ENCODE results near the gene ELMO3. TPM values are rescaled to one million over a fixed set of nuclear protein-coding genes. Genes with fewer than 3 reads are reported as not detected.

Gene ELMO3
- total RNA-seq, 1 experiment from 2014 or later, result 0.90 TPM

DNA sequence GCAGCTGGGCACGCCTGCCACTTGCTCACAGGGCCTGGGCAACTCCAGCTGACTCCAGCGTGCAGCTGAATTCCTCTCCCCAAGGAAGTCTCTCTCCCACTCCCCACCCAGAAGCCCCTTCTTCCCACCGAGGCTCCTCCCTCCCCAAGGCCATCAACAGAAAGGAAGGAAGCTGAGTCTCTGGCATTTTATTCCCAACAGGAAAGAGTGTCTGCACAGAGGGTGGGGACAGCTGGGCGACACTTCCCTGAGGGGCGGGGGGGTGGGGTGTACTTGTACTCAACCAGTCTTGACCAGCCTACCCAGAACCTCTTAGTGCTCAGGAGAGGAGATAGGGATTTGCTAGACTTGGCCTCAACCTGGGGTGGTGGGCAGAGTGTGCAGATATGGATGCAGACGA, 8.9 kb upstream of the ELMO3 start, which contains the start of gene EXOC3L1:
EXOC3L1 (minus strand) TSS at position 96 of the 400 bp plus-strand sequence. CDS start 460 bp downstream, outside the sequence.
- in situ Hi-C loops (cut with HindIII; ENCODE audit: low pct_unique_long_range_greater_than_20kb, low sequenced_read_pairs), result no loop called here
- DNase-seq (ENCODE audit: low read depth, low spot score), result no peak

DNA sequence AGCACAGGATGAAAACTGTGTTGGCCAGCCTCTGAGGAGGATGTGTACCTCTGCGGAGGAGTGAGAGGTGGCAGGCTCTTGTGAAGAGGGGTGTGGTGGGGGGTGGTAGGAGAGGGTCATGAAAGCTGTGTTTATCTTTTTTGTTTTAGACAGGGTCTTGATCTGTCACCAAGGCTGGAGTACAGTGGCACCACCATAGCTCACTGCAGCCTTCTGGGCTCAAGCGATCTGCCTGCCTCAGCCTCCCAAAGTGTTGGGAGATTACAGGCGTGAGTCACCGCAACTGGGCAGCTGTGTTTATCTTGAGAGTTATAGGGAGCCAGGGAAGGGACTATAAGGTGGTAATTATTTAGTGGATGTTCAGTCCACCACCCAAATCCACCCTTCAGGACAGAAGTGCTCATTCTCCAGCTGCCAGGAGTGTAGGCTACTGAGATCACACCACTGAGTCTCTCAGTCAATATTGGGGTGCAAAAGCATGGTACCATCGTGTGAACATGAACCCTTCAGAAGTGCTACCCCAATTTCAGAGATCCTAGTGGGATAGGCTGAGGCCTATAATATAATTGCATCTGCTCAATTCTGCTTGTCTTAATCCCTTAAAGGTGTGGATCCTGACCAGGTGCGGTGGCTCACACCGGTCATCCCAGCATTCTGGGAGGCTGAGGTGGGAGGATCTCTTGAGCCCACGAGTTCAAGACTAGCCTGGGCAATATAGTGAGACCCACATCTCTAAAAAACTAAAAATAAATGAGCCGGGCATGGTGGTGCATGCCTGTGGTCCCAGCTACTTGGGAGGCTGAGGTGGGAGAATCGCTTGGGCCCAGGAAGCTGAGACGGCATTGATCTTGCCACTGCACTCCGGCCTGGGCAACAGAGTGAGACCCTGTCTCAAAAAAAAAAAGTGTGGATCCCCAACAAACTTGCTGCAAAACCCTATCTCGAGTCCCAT, 8.2 kb upstream of the ELMO3 start:
- no peak for DNase-seq (ENCODE audit: low read depth, low spot score)
- in situ Hi-C loops (cut with HindIII; ENCODE audit: low pct_unique_long_range_greater_than_20kb, low sequenced_read_pairs), result no loop called here

DNA sequence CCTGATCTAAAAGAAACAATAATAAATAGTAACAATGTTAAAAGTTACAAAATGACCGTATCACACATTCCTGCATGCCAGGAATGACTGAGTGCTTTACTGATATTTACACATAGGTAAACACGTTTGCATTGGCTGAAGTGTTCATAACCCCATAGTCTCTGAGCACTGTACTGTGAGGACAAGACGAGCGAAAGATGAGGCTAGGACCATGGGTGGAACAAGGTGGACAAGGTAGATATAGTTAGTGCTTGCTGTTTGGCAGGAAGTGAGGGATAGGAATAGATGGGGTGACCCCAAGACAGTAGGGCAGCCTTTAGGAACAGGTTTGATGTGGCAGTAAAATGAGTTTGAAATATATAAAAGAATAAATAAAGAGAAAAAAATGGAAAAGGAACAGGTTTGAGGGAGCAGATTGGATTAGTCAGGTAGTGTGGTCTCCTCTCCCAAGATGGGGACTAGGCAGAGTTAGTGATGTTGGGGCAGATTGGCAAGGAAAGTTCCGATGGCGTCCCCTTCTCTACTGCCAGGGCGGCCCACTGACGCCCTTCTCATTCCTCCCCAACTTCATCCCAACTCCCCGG, 7.4 kb upstream of the ELMO3 start:
- no peak for DNase-seq (ENCODE audit: low read depth, low spot score)
- in situ Hi-C loops (cut with HindIII; ENCODE audit: low pct_unique_long_range_greater_than_20kb, low sequenced_read_pairs), result no loop called here

DNA sequence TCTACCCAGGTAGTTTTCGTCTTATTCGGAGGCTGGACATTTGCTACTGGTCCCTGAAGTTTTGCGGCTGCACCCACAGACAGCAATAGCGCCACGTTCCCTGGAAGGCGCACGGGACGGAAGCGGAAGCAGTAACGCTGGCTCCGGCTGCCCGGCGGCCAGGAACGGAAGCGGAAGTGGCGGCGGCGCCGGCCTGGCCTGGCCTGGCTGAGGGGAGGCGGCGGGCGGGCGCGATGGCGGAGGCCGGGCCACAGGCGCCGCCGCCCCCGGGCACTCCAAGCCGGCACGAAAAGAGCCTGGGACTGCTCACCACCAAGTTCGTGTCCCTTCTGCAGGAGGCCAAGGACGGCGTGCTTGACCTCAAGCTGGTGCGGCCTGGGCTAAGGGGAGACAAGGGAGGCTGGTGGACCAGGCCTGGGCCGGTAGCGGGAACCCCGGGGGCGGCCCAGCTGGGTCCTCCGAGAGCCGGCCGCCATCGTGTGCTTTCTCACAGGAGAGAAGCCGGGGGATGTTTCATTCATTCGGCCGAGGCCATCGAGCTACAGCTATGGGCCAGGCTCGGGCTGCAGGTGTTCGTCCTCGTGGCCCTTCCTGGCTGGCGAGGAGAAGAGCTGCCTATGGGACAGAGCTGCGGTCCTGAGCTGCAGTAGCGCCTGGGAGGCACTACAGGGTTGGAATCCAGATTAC, 6.8 kb upstream of the ELMO3 start, which contains the start of gene E2F4:
E2F4 (plus strand) TSS at position 161 of the 687 bp plus-strand sequence; CDS start at position 234, 73 bp downstream.
- in situ Hi-C loops (cut with HindIII; ENCODE audit: low pct_unique_long_range_greater_than_20kb, low sequenced_read_pairs), result no loop called here
- peak; percentile 88 for DNase-seq (ENCODE audit: low read depth, low spot score)

DNA sequence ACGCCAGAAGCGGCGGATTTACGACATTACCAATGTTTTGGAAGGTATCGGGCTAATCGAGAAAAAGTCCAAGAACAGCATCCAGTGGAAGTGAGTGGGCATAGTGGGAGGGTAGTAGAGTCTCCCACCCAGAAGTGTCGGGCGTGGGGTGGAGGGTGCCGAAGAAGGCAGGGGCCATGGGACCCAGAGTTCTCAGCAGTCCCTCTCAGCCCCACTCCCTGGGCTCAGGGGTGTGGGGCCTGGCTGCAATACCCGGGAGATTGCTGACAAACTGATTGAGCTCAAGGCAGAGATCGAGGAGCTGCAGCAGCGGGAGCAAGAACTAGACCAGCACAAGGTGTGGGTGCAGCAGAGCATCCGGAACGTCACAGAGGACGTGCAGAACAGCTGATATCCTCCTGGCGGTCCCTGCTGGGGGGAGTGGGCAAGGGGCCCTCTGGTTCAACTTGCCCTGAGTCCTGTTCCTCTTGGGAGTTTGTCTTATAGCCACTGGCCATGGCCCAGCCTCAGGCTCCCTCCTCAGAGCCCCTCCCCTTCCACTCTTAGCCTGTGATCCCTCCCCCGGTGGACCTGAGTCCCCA, 6.1 kb upstream of the ELMO3 start:
- no peak for DNase-seq (ENCODE audit: low read depth, low spot score)
- in situ Hi-C loops (cut with HindIII; ENCODE audit: low pct_unique_long_range_greater_than_20kb, low sequenced_read_pairs), result no loop called here

DNA sequence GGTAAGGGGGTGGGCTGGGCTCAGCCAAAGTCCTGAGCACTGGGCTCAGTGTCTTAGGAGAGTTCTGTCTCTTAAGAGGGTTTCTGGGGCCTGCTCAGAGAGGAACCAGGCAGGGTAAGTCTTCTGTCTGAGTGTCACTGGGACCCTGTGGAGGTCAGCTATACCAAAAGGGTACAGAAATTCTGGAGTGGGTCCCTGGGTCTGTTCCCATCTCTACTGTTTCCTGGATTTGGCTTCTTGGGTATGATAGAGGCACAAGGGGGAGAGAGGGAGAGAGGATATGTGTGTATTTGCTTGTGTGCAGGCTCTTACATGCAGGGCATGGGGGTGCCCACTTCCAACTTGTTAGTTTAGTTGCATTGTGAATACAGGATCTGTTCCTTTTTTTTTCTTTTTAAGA, 5.4 kb upstream of the ELMO3 start:
- in situ Hi-C loops (cut with HindIII; ENCODE audit: low pct_unique_long_range_greater_than_20kb, low sequenced_read_pairs), result no loop called here
- no peak for DNase-seq (ENCODE audit: low read depth, low spot score)

DNA sequence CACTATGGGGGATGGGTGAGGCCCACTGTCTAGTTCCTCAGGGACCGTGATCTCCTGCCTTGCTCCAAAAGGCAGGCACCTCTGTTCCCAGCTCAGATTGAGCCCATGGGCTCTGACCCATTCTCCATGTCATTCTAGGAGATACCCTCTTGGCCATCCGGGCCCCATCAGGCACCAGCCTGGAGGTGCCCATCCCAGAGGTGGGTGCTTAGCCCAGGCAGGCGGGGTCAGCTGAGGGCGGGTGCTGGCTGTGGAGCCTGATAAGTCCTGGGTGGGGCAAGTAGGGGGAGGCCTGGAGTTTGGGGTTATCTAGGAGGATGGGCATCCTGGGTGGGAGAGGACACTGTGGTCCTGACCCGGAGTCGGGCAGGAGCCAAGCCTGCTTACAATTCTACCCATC, 4.7 kb upstream of the ELMO3 start:
- DNase-seq (ENCODE audit: low read depth, low spot score), result no peak
- in situ Hi-C loops (cut with HindIII; ENCODE audit: low pct_unique_long_range_greater_than_20kb, low sequenced_read_pairs), result no loop called here

DNA sequence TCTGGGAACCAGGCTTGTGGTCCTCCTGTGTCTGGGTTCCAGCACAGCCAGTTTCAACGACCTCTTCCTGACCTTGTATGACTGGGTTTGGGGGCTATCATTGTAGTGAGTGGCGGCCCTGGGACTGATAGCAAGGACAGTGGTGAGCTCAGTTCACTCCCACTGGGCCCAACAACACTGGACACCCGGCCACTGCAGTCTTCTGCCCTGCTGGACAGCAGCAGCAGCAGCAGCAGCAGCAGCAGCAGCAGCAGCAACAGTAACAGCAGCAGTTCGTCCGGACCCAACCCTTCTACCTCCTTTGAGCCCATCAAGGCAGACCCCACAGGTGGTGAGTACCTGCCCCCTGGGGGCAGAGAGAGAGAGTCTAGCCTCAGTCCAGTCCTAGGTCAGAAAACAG, 3.3 kb upstream of the ELMO3 start:
- DNase-seq (ENCODE audit: low read depth, low spot score), result no peak
- in situ Hi-C loops (cut with HindIII; ENCODE audit: low pct_unique_long_range_greater_than_20kb, low sequenced_read_pairs), result no loop called here

DNA sequence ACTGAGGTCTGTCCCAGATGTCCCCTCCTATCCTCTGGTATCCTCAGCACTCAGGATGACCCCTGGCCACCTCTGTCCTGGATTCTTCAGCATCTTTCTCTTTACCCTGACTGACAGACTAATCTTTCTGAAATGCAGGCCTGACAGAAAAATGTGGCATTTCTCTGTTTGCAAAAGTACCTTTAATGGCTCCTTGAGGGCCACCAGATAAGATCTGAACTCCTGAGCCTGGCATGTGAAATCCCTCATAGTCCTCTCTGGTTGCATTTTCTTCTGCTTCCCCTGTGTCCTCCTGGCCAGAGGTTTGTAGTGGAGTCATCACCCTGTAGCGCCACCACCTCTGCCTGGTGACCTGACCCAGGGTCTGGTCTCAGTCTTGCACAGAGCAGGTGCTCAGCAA, 2.0 kb upstream of the ELMO3 start:
- in situ Hi-C loops (cut with HindIII; ENCODE audit: low pct_unique_long_range_greater_than_20kb, low sequenced_read_pairs), result no loop called here

DNA sequence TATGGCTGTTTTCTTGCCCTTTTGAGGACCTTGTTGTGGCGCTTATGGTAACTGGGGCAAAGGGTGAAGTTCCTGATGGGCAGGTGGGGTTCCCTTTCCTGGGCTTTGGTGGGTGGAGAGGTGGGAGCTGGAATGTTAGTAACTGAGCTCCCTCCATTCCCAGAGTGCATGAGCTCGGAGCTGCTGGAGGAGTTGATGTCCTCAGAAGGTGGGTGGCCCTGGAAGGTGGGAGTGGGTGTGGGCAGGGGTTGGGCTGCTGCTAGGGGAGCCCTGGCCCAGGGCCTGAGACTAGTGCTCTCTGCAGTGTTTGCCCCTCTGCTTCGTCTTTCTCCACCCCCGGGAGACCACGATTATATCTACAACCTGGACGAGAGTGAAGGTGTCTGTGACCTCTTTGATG, 1.2 kb upstream of the ELMO3 start:
- in situ Hi-C loops (cut with HindIII; ENCODE audit: low pct_unique_long_range_greater_than_20kb, low sequenced_read_pairs), result no loop called here
- DNase-seq (ENCODE audit: low read depth, low spot score), result no peak

More for the DNA sequence above, 2.0 kb upstream of the ELMO3 start:
- DNase-seq (ENCODE audit: low read depth, low spot score), result no peak

DNA sequence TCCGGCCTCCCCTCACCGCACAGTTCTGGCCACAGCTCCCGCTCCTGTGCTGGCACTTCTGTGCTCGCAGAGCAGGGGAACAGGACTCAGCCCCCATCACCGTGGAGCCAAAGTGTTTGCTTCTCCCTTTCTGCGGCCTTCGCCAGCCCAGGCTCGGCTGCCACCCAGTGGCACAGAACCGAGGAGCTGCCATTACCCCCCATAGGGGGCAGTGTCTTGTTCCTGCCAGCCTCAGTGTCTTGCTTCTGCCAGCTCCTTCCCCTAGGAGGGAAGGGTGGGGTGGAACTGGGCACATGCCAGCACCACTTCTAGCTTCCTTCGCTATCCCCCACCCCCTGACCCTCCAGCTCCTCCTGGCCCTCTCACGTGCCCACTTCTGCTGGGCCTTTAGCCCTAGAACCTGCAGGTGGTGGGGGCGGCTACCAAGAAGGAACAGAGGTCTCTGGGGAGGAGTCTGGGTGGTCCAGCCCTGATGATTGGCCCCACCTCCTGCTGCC, 645 bp upstream of the ELMO3 start:
- DNase-seq (ENCODE audit: low read depth, low spot score), result peak; percentile 75
- in situ Hi-C loops (cut with HindIII; ENCODE audit: low pct_unique_long_range_greater_than_20kb, low sequenced_read_pairs), result no loop called here

DNA sequence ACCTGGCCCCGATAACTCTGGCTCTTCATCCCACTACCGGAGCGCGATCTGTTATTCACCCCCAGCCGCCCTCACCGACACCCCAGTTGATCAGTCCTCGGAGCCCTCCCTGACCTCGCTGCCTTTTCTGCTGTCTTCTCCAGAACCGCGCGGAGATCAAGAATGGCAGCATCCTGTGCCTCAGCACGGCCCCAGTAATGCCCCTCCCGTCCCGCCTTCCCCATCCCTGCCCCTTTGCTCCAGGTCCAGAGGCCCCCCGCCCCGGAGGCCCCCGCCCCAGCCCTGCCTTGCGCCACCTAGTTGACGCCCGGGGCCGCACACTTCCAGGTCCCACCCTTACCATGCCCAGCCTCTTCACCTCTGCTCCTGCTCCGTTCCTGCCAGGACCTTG, 872 bp downstream of the ELMO3 start:
- in situ Hi-C loops (cut with HindIII; ENCODE audit: low pct_unique_long_range_greater_than_20kb, low sequenced_read_pairs), result no loop called here
- no peak for DNase-seq (ENCODE audit: low read depth, low spot score)

DNA sequence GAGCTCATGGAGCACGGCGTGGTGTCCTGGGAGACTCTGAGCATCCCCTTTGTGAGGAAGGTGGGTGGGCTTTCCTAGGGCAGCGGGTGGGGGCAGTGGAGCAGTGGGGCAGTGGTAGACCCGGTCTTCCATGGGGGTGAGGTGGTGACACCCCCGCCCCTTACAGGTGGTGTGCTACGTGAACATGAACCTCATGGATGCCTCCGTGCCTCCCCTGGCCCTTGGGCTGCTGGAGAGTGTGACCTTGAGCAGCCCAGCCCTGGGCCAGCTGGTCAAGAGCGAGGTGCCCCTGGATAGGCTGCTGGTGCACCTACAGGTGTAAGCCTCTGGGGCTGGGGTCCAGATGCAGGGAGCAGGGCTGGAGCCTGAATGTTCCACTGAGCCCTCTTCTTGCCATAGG, 1.6 kb downstream of the ELMO3 start:
- in situ Hi-C loops (cut with HindIII; ENCODE audit: low pct_unique_long_range_greater_than_20kb, low sequenced_read_pairs), result no loop called here
- no peak for DNase-seq (ENCODE audit: low read depth, low spot score)

DNA sequence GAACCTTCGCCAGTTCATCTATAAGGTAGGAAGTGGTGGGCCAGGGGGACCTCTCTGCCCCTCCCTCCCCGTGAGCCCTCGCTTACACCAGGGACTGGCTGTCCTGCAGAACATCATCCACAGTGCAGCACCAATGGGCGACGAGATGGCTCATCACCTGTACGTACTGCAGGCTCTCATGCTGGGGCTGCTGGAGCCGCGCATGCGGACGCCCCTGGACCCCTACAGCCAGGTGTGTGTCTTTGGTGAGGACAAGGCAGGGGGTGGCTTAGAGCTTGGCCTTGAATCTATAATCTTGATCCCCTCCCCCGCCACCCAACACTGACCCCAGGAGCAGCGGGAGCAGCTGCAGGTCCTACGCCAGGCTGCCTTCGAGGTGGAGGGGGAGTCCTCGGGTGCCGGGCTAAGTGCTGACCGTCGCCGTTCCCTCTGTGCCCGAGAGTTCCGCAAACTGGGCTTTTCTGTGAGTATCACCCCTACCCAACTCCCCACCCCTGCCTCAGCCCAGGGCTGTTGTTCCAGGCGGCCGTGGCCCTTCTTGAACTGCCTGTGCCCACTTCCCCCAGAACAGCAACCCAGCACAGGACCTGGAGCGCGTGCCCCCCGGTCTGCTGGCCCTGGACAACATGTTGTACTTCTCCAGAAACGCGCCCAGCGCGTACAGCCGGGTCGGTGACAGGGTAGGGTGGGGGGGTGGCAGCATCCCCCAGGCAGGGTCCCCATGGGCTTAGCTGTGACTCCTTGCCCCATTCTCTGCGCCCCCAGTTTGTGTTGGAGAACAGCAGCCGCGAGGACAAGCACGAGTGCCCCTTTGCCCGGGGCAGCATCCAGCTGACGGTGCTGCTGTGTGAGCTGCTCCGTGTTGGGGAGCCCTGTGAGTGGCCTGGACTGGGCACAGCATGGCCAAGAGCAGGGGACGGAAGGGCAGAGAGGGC, 2.7 kb downstream of the ELMO3 start:
- in situ Hi-C loops (cut with HindIII; ENCODE audit: low pct_unique_long_range_greater_than_20kb, low sequenced_read_pairs), result no loop called here
- DNase-seq (ENCODE audit: low read depth, low spot score), result no peak

DNA sequence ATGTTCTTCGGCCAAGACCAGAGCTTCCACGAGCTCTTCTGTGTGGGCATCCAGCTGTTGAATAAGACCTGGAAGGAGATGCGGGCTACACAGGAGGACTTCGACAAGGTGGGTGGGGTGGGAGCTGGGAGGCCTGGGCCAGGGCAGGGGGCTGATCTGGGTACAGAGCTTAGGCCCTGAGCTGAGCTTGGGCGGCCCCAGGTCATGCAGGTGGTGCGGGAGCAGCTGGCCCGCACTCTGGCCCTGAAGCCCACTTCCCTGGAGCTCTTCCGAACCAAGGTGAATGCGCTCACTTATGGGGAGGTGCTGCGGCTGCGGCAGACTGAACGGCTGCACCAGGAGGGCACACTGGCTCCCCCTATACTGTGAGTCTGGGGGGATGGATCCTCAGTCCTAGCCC, 3.5 kb downstream of the ELMO3 start:
- DNase-seq (ENCODE audit: low read depth, low spot score), result no peak
- in situ Hi-C loops (cut with HindIII; ENCODE audit: low pct_unique_long_range_greater_than_20kb, low sequenced_read_pairs), result no loop called here

DNA sequence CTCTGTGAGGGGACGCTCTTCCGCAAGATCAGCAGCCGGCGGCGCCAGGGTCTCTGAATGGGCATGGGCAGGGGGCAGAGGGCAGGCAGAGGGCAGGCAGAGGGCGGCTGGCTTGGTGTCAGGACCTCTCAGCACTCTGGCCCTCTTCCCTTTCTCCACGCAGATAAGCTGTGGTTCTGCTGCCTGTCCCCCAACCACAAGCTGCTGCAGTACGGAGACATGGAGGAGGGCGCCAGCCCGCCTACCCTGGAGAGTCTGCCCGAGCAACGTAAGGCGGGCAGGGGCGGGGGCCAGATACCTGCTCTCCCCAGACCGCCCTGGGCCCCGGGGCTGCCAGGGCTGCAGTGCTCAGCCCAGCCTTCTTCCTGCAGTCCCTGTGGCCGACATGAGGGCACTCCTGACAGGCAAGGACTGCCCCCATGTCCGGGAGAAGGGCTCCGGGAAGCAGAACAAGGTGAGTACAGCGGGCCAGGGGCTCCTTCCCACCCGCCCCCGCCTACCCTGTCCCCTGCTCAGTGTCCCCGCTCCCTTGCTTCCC, 4.1 kb downstream of the ELMO3 start:
- in situ Hi-C loops (cut with HindIII; ENCODE audit: low pct_unique_long_range_greater_than_20kb, low sequenced_read_pairs), result no loop called here
- DNase-seq (ENCODE audit: low read depth, low spot score), result no peak

DNA sequence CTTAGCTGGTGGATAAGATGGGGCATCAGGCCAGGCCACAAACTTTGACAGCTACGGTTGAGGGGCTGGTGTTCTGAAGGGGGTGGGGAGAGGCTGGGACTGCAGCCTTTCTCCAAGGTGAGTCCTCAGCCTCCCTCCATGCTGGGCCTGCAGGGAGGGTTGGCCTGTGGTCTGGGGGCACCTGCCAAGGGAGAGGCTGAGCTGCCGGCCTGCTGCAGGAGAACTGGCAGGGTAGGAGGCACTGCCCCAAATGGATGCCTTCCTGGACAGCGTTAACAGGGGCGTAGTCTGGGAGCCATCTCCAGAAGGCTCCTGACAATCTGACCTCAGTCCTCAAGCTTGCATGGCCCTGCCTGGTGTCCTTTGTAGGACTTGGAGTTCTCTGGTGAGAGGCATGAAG, 5.1 kb downstream of the ELMO3 start:
- DNase-seq (ENCODE audit: low read depth, low spot score), result no peak
- in situ Hi-C loops (cut with HindIII; ENCODE audit: low pct_unique_long_range_greater_than_20kb, low sequenced_read_pairs), result no loop called here

All from SK-MEL-5 (cell line).